HG03025 (cell line): ENCODE results near the gene SIGLEC7.

Experiments used
- ATAC-seq: cut with Tn5 transposase; IDR thresholded peaks from one replicate; pipeline ENCODE4 v1.9.1; 2021; ENCODE audit warnings: mild to moderate bottlenecking, moderate library complexity; ENCODE audit not compliant: unreplicated experiment, low FRiP score

The SIGLEC7 gene

DNA sequence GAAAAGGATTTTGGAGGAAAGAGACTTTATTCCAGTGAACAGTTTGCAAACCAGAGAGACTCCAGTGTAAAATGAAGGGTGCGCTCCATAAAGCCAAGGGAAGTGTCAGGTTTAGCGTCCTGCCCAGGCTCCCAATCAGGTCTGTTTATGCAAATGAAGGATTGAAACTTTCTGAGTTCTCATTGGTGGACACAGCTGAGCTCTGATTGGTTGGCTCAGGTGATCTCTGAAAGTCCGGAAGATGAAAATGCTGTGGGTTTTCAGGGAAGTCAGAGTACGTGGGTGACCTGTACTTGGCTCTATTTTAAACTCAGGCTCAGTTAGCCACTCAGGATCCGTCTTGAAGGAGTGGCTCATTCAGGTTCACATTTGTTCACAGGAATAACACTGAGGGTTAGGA is 54.1 kb downstream of the SIGLEC7 start:
- ATAC-seq = no peak

GRCh38 chr19:51198641-51199040 is 56.5 kb downstream of the SIGLEC7 start:
- ATAC-seq = no peak

DNA sequence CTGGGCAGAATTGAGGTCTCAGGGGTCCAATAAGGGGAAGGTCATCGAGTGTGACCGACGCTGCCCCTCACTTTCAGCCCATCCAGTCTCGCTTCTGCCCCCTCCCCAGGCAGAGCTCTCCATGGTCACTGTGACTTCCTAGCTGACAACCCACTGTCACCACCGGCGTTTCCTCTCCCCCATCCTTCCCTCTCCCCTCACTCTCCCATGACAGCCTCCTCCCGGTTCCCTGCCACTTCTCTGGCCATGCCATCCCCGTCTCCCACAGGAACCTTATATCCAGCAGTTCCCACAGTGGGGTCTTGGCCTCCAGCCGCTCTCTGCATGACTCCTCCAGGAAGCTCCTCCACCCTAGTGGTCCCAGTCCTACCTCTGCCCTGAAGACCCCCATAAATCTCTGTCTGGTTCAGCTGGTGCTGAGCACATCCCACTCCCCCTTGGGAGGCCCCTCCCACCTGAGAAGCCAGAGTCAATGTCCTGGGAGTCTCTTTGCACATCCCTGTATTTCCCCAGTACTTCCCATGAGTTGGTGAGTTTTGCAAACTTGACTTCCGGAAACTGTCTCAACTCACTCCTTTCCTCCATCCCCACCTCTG is 58.1 kb downstream of the SIGLEC7 start:
- ATAC-seq = no peak

GRCh38 chr19:51201712-51202111 is 59.6 kb downstream of the SIGLEC7 start:
- ATAC-seq = no peak
